Heart left ventricle (tissue), 16 donors: ENCODE data around the gene CPNE6. TPM values are rescaled to one million over a fixed set of nuclear protein-coding genes. Genes with fewer than 3 reads are reported as not detected.

ENCODE experiments used
- ATAC-seq, 4 donors: fragments of 200-7000 bp; cut with Tn5 transposase; one replicate each; pipeline ENCODE4 v1.9.1; 2020 to 2022; ENCODE audit warnings: moderate library complexity in 4 of 4, mild to moderate bottlenecking in 3 of 4, moderate number of reproducible peaks in 1 of 4
- DNase-seq, 5 donors: peaks; one replicate each; pipeline ENCODE4 v3.0.0-alpha.2; 2020
- H3K27ac ChIP-seq, 12 donors: fragments of 200-600 bp; sonication (generic) in 4 of 12; one replicate each; pipeline versions ENCODE4 v1.5.0 to v1.8.0; 2016 to 2022; ENCODE audit warnings: mild to moderate bottlenecking in 2 of 12
- H3K27me3 ChIP-seq, 9 donors: fragments of 200-600 bp; sonication (generic) in 2 of 9; one replicate each; pipeline versions ENCODE4 v1.5.1 to v1.8.0; 2016 to 2022; ENCODE audit warnings: mild to moderate bottlenecking in 3 of 9
- H3K36me3 ChIP-seq, 9 donors: fragments of 200-600 bp; sonication (generic) in 2 of 9; one replicate each; pipeline versions ENCODE4 v1.5.0 to v1.8.0; 2018 to 2022; ENCODE audit warnings: mild to moderate bottlenecking in 2 of 9
- H3K4me1 ChIP-seq, 12 donors: fragments of 200-600 bp; sonication (generic) in 4 of 12; one replicate each; pipeline versions ENCODE4 v1.5.0 to v1.8.0; 2016 to 2022; ENCODE audit warnings: mild to moderate bottlenecking in 3 of 12
- H3K4me3 ChIP-seq, 12 donors: fragments of 200-600 bp; sonication (generic) in 4 of 12; one replicate each; pipeline versions ENCODE4 v1.5.0 to v1.8.0; 2017 to 2022; ENCODE audit warnings: mild to moderate bottlenecking in 9 of 12, moderate library complexity in 4 of 12
- H3K9me3 ChIP-seq, 12 donors: fragments of 200-600 bp; sonication (generic) in 4 of 12; one replicate each; pipeline versions ENCODE4 v1.5.0 to v1.8.0; 2016 to 2022; ENCODE audit warnings: mild to moderate bottlenecking in 1 of 12
- POLR2A ChIP-seq, 2 donors: fragments of 450-650 bp; IDR thresholded peaks; one replicate each; pipeline ENCODE4 v1.6.1; 2017; ENCODE audit warnings: antibody characterized with exemption in 2 of 2, mild to moderate bottlenecking in 2 of 2, moderate library complexity in 2 of 2
- WGBS, 4 donors: extraction: QIAGEN DNeasy Blood & Tissue Kit in 2 of 4; methylation state at CpG; one replicate each; pipeline versions ENCODE4 v1.1.5 to v1.1.7; 2013 to 2018; 5-methylcytosine and 5-hydroxymethylcytosine counted together
- intact Hi-C, 10 donors: fragments of 100-400 bp; cut with DNase I; formaldehyde crosslinking; loops; one replicate each; pipeline versions ENCODE4 v1.11.1 to v1.14.2; 2022
- polyA plus RNA-seq, 2 donors: library from polyadenylated mRNA; stranded (reverse); fragments of 200-250 nt; gene quantifications; one replicate each; pipeline ENCODE4 v1.2.3, GENCODE V29; 2013
- total RNA-seq, 9 donors: library from RNA; depleted of rRNA in 2 of 9; stranded (reverse); fragments of >200 nt in 2 of 9; fragmentation: NEBNext Ultra II Directional in 3 of 9; extraction: Animal tissue kit (Norgen Biotek cat#: 25700) in 3 of 9; gene quantifications; one replicate each; pipeline versions ENCODE4 v1.1.0 to v1.2.4, GENCODE V29; 2016 to 2023
- TF ChIP-seq, protein P1 (sequence below), 12 donors: fragments of 200-600 bp; sonication (generic) in 4 of 12; IDR thresholded peaks; one replicate each; pipeline versions ENCODE4 v1.5.0 to v1.8.0; 2018 to 2022; ENCODE audit warnings: antibody characterized with exemption in 12 of 12, mild to moderate bottlenecking in 5 of 12
- donor health status: ischemic (EF 13 %, LVEDD 7.1; RV severe dilation, severe dysfunction).
- donor health status: healthy with polysubstance abuse.
- donor health status: DM: no; HTN: yes; CAD: no.
- donor health status: DM: no; HTN: no; CAD: no.
- donor health status: ischemic (EF 25% LVEDD 6.9; RV normal size, moderate dysfunction).
- donor health status: ischemic (EF 25% LVEDD 5.7; RV mildly dilated, moderate dysfunction).
- donor health status: healthy.
- donor health status: DM: yes; HTN: yes; CAD: no.
- donor health status: ischemic (EF 35%, LVEDD 5.7; RV mildly dilated, moderate dysfunction).
- donor health status: nonischemic (EF 11% LVEDD 7.7; RV severe dilation, severe dysfunction).
- donor health status: DM: yes; HTN: yes; CAD: no.
- donor health status: PGD.
- donor health status: ischemic (EF 29% LVEDD 5.4; RV normal size, mild dysfunction).
- donor health status: nonischemic (EF 23%, LVEDD 6.1; RV moderate dilation, normal function).

The CPNE6 gene
- total and polyA plus RNA-seq, 11 donors: 0.23 to 0.52 (median 0.25) TPM; not detected in 8

DNA sequence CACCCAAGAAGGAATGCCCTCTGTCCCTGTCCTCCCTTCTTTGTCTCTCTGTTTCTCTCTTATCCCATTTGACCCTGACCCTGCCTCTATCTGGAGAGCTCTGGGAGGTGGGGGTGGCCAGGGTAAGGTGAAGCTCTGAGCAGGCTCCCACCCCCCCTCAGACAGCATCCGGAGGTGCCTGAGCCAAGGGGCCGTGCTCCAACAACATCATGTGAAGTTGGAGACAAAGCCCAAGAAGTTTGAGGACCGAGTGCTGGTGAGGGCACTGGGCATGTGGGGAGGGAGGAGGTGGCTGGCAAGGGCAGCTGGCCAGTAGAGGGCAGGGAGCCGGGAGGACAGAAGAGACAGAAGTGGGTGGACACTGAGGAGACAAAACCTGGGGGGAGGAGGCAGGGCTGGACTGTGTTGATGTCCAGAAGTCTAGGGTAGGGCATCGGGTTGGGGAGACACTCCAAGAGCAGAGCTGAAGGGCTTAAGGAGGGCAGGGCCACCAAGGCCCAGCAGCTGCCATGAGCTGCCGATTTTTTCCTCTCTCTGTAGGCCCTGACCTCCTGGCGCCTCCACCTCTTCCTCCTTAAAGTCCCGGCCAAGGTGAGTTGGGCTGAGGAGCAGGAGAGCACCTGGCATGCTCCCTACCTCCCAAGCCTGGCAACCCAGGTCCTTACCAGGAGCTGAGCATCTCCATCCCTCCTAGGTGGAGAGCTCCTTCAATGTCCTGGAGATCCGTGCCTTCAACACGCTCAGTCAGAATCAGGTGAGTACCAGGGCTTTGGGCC lies 17.6 kb upstream of the CPNE6 start:
- 74 to 79% (median 77%) methylated on average over 10 of the region's 10 CpGs for WGBS, 4 donors
- peak in 1 of 5 donors; percentile 10 for DNase-seq
- H3K27me3 ChIP-seq: peaks cover 0 to 6% (median 0%) of the 10 kb centered on the region in 9 donors
- no peaks in the 10 kb centered on the region for H3K36me3 ChIP-seq
- no peaks in the 10 kb centered on the region for H3K9me3 ChIP-seq
- H3K4me1 ChIP-seq: peaks cover 0 to 18% (median 9%) of the 10 kb centered on the region in 12 donors
- no peak for TF ChIP-seq POLR2A (IDR thresholded peaks at IDR 0.05)
- TF ChIP-seq, protein P1, sequence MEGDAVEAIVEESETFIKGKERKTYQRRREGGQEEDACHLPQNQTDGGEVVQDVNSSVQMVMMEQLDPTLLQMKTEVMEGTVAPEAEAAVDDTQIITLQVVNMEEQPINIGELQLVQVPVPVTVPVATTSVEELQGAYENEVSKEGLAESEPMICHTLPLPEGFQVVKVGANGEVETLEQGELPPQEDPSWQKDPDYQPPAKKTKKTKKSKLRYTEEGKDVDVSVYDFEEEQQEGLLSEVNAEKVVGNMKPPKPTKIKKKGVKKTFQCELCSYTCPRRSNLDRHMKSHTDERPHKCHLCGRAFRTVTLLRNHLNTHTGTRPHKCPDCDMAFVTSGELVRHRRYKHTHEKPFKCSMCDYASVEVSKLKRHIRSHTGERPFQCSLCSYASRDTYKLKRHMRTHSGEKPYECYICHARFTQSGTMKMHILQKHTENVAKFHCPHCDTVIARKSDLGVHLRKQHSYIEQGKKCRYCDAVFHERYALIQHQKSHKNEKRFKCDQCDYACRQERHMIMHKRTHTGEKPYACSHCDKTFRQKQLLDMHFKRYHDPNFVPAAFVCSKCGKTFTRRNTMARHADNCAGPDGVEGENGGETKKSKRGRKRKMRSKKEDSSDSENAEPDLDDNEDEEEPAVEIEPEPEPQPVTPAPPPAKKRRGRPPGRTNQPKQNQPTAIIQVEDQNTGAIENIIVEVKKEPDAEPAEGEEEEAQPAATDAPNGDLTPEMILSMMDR (IDR thresholded peaks at IDR 0.05): no peak
- intact Hi-C loops: no loop called here
- no peak overlapping the region for H3K4me3 ChIP-seq
- no peak overlapping the region for H3K27ac ChIP-seq
- no peak for ATAC-seq

DNA sequence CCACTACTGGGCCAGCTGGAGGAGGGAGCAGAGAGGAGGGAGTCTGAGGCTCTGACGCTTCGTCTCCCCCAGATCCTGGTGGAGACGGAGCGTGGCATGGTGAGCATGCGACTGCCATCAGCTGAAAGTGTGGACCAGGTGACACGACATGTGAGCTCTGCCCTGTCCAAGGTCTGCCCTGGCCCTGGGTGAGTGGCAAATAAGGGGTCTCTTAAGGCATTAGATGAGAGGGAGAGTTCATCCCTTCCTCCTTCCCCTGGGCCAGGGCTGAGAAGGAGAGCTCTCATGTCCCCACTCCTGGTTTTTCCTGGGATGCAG lies 17.1 kb upstream of the CPNE6 start:
- DNase-seq (peak in 1 of 5 donors; percentile 4), ATAC-seq (no peak)
- peaks cover 0 to 18% (median 9%) of the 10 kb centered on the region in 12 donors for H3K4me1 ChIP-seq
- no peak overlapping the region for H3K4me3 ChIP-seq
- H3K27me3 ChIP-seq: peaks cover 0 to 6% (median 0%) of the 10 kb centered on the region in 9 donors
- WGBS, 4 donors: 84 to 93% (median 87%) methylated on average over 4 to 6 of the region's 6 CpGs
- no peak for TF ChIP-seq POLR2A (IDR thresholded peaks at IDR 0.05)
- TF ChIP-seq, protein P1 (IDR thresholded peaks at IDR 0.05): no peak
- intact Hi-C loops: no loop called here
- no peak overlapping the region for H3K27ac ChIP-seq
- H3K9me3 ChIP-seq: no peaks in the 10 kb centered on the region
- no peaks in the 10 kb centered on the region for H3K36me3 ChIP-seq

DNA sequence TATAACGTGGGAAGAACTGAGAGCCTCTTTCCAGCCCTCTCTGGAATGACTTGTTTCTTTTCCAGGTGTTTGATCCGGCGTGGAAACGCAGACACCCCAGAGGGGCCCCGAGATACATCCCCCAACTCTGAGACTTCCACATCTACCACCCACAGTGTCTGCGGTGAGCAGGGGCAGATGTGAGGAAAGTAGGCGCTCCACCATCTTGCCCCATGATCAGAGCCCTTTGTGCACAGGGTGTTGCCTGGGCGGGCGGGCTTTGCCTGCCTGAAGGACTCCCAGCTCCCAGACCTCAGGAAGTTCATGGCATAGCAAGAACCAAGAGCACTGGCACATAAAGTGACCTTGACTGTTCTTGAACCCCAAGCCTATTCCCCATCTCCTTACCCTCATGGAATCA lies 16.7 kb upstream of the CPNE6 start:
- DNase-seq (peak in 1 of 5 donors; percentile 8), ATAC-seq (no peak)
- intact Hi-C loops: loop anchor here in 8 of 10 donors (5.0 kb wide), 4 partner anchors 38 to 243 kb away; partner anchors contain the start of genes PCK2 (in 5 of the 8), DHRS1 (in 1 of the 8), IRF9 (in 1 of the 8) and NOP9 (in 1 of the 8)
- no peak overlapping the region for H3K4me3 ChIP-seq
- no peaks in the 10 kb centered on the region for H3K36me3 ChIP-seq
- H3K27ac ChIP-seq: no peak overlapping the region
- 91 to 93% (median 92%) methylated on average over 9 of the region's 9 CpGs for WGBS, 4 donors
- H3K27me3 ChIP-seq: peaks cover 0 to 6% (median 0%) of the 10 kb centered on the region in 9 donors
- H3K4me1 ChIP-seq: peaks cover 0 to 18% (median 9%) of the 10 kb centered on the region in 12 donors
- TF ChIP-seq POLR2A (IDR thresholded peaks at IDR 0.05): no peak
- TF ChIP-seq, protein P1 (IDR thresholded peaks at IDR 0.05): no peak
- H3K9me3 ChIP-seq: no peaks in the 10 kb centered on the region

DNA sequence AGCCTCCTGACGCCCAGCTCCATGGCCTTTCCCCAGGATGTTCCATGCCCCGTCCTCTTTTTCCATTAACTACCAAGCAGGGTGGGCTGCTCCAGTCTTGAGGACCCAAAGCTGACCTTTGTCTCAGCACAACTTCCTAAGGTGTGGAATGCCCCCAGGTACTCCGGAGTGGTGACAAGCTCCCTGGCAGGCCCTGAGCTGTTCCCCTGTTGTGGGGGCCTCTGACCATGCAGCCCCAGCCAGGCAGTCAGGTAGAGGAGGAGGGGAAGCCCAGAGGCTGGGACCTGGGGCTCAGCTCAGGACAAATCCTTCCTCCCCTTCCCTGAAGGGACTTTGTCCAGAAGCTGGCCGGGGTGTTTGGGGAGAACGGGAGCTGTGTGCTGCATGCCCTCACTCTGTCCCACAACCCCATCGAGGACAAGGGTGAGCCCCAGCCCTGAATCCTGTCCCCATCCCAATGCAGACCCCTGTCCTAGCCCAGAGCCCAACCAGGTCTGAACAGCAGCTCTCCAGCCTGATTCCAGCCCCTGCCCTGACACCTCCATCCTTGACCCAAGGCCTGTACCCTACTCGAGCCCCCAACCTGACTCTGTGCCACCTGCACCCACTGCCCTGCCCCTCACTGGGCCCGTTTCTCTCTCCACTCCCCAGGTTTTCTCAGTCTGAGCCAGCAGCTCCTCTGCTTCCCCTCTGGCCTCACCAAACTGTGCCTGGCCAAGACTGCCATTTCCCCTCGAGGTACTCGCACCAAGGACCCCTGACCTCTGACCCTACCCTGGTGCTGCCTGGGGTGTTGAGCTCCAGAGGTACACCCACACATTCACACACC lies 15.2 kb upstream of the CPNE6 start:
- 82 to 86% (median 85%) methylated on average over 10 of the region's 10 CpGs for WGBS, 4 donors
- intact Hi-C loops: loop anchor here in 9 of 10 donors (2.0 to 5.0 kb wide), 5 partner anchors 35 to 241 kb away; partner anchors contain the start of genes PCK2 (in 5 of the 9), DHRS1 (in 1 of the 9), IRF9 (in 1 of the 9) and NOP9 (in 1 of the 9)
- no peaks in the 10 kb centered on the region for H3K9me3 ChIP-seq
- H3K4me1 ChIP-seq: peaks cover 0 to 16% (median 9%) of the 10 kb centered on the region in 12 donors
- DNase-seq (peak in 1 of 5 donors; percentile 11), ATAC-seq (no peak)
- H3K27ac ChIP-seq: no peak overlapping the region
- H3K4me3 ChIP-seq: no peak overlapping the region
- H3K27me3 ChIP-seq: peaks cover 0 to 6% (median 0%) of the 10 kb centered on the region in 9 donors
- no peaks in the 10 kb centered on the region for H3K36me3 ChIP-seq
- no peak for TF ChIP-seq POLR2A (IDR thresholded peaks at IDR 0.05)
- TF ChIP-seq, protein P1 (IDR thresholded peaks at IDR 0.05): no peak
